Kidney epithelial cell (primary cell): ENCODE results near the gene FUS. TPM values are rescaled to one million over a fixed set of nuclear protein-coding genes. Genes with fewer than 3 reads are reported as not detected.
"Not testable (repeated sequence)": the region's sequence is repeated elsewhere in the genome, so short reads cannot be mapped to it uniquely, and the experiment has no call there.

Experiments used
- DNase-seq: peaks from one replicate; pipeline ENCODE4 v3.0.0-alpha.2; 2010; ENCODE audit warnings: low read depth
- H3K27me3 ChIP-seq: 2 replicates; pipeline ENCODE4 v1.6.0; 2011; ENCODE audit warnings: low read length; ENCODE audit not compliant: control insufficient read depth, insufficient read depth
- H3K36me3 ChIP-seq: 2 replicates; pipeline ENCODE4 v1.5.1; 2011; ENCODE audit warnings: low read length; ENCODE audit not compliant: control insufficient read depth, insufficient read depth
- H3K4me3 ChIP-seq: 2 replicates; pipeline ENCODE4 v1.5.1; 2011; ENCODE audit warnings: low read depth, mild to moderate bottlenecking, control low read depth, low read length
- total RNA-seq: library from RNA; depleted of rRNA; stranded (reverse); fragments of >200 nt; gene quantifications from 2 replicates; pipeline ENCODE4 v1.2.3, GENCODE V29; 2015
- TF ChIP-seq, protein P1 (sequence below): IDR thresholded peaks from 2 replicates; pipeline ENCODE4 v1.5.1; 2011; ENCODE audit warnings: mild to moderate bottlenecking, moderate library complexity, low read length, control low read depth, inconsistent platforms; ENCODE audit not compliant: insufficient read depth, poor library complexity, severe bottlenecking

The FUS gene
- total RNA-seq, 1 donor from 2014 or later: 71.9 TPM

DNA sequence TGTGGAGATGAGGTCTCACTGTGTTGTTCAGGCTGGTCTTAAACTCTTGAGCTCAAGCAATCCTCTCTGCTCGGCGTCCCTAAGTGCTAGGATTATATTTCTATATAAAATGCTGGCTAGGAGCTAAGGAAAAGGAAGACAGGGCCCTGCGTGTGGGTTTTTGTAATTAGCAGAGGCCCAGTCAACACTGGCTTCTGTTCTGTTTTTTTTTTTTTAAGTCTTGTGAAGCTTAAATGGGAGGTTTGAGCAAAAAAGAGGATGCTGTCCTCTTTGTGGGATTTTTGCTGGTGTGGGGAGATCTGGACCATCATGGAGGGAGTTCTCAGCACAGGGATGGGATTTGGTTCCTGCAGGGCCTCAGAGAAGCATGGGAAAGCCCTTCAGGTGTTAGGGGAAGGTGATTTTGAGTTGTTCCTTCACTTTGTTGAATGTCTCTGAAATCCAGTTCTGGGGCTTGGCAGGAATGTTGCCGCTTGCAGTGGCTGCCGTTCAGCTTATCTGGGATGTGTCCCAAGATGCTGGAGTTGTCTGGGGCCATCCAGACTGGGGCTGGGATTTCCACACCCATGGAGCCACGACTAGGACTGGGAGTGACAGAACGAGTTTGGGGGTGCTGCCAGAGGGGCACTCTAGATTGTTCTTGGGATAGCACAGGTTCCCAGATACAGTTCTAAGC lies 18.4 kb downstream of the FUS start:
- H3K4me3 ChIP-seq: no peak overlapping the region
- H3K27me3 ChIP-seq: peaks cover 10% of the 10 kb centered on the region
- no peak for DNase-seq
- TF ChIP-seq, protein P1, sequence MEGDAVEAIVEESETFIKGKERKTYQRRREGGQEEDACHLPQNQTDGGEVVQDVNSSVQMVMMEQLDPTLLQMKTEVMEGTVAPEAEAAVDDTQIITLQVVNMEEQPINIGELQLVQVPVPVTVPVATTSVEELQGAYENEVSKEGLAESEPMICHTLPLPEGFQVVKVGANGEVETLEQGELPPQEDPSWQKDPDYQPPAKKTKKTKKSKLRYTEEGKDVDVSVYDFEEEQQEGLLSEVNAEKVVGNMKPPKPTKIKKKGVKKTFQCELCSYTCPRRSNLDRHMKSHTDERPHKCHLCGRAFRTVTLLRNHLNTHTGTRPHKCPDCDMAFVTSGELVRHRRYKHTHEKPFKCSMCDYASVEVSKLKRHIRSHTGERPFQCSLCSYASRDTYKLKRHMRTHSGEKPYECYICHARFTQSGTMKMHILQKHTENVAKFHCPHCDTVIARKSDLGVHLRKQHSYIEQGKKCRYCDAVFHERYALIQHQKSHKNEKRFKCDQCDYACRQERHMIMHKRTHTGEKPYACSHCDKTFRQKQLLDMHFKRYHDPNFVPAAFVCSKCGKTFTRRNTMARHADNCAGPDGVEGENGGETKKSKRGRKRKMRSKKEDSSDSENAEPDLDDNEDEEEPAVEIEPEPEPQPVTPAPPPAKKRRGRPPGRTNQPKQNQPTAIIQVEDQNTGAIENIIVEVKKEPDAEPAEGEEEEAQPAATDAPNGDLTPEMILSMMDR: no peak
- peaks cover 4% of the 10 kb centered on the region for H3K36me3 ChIP-seq

DNA sequence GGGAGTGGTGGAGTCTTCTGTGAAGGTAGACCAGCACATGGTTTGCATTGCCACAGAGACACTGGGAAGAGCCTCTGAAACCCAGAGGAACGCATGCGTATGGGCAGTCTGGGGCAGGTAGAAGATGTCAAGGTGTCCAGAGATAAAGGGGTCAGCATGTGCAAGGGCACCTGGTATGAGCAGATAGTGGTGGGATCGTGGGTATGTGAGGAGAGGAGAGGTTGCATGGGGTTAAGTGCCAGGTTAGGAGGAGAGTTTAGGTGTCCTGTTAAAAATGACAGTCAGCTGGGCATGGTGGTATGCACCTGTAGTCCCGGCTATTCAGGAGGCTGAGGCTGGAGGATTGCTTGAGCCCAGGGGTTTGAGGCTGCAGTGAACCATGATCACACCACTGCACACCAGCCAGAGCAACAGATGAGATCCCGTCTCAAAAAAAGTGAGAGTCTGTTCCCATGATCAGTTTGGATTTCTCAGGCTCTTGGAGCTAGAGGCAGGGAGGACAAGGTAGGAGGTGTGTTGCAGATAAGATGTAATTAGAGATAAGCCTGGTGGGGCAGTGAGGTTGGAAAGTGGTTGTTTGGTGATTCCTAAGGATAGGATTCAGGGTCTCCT lies 19.6 kb downstream of the FUS start:
- no peak for DNase-seq
- TF ChIP-seq, protein P1: no peak
- Histone ChIP-seq H3K27me3 (peaks cover 10% of the 10 kb centered on the region), H3K4me3 (no peak overlapping the region), H3K36me3 (peaks cover 4% of the 10 kb centered on the region)

DNA sequence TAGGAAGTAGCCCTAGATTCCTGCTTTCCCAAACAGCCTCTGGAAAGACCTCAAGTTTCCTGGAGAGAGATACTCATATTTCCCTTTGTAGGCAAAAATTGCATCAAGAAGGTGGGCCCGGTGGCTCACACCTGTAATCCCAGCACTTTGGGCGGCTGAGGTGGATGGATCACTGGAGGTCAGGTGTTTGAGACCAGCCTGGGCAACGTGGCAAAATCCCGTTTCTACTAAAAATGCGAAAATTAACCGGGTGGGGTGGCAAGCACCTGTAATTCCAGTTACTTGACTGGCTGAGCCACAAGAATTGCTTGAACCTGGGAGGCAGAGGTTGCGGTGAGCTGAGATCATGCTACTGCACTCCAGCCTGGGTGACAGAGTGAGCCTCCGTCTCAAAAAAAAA lies 20.2 kb downstream of the FUS start:
- not testable (repeated sequence) for DNase-seq, H3K36me3 ChIP-seq, H3K4me3 ChIP-seq
- peaks cover 10% of the 10 kb centered on the region for H3K27me3 ChIP-seq

DNA sequence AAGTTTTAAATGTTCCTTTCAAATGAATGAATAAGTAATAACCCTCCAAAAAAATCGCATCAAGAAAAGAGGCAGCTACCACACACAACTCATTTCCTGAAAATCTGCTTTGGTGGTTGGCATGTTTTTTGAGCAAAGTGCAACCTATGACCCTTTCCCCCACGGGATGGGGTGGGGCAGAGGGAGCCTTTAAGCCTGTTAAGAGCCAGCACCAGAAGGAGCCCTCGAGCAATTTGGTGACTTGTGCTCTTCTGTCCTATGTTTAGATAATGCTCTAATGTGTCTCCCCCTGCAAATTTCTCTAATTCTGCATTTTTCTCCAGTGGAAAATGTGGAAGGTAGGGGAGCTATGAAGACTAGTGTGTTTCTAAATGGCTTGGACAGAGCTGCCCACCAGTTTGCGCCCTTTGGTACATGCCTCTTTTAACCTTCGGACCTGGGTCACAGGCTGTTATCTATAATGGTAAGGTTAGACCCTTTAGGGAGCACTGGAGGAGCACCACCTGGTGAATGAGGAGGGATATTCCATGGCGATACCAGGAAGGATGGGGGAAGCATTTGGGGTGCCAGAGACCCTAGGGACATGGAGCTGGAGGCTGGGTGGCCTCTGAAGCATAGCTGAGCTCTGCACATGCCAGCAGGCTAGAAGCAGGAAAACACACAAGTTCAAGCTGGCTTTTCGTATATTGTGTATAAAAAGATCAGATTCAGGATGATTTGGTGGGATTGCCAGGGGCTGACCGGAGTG lies 21.1 kb downstream of the FUS start:
- H3K4me3 ChIP-seq: no peak overlapping the region
- no peak for DNase-seq

DNA sequence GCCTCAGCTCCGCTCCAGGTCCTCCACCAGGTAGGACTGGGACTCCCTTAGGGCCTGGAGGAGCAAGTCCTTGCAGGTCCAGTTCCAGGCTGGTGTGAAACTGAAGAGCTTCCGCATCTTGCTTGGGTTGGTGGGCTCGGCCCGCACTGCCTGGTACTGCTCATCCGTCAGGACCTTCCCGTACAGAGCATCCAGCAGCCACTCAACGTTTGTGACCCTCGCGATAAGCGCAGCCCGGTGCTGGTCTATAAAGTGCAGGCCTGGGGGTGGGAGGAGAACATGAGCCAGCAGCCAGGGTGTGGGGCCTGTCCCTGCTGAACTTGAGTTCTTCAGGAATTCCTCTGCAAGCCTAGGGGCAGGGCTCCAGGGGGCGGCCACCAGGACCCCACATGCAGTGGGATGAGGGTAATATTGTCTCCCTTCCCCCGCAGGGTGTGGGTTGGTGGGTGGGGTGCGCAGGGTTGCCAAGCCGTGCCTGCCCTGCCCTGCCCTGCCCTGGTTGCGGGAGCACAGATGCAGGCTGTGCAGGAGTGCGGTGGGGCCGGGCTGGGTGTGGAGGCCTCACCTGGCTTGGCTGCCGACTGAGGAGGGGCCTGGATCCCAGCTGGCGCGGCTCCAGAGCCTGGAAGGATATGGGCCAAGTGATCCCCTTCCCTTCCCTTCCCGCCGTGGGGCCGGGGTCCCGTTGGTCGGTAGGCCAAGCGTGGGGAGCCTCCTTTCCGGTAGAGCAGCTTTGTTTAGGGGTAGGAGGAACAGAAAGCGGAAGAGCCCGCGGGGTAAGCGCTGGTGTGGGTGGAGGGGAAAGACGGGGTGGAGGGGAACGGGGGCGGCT lies 21.9 kb downstream of the FUS start:
- Histone ChIP-seq H3K27me3 (peaks cover 13% of the 10 kb centered on the region), H3K36me3 (no peaks in the 10 kb centered on the region), H3K4me3 (peak overlapping the region; percentile 64)
- TF ChIP-seq, protein P1: no peak
- DNase-seq: no peak

More for the DNA sequence above, 21.1 kb downstream of the FUS start:
- TF ChIP-seq, protein P1: no peak
- H3K27me3 ChIP-seq: peaks cover 13% of the 10 kb centered on the region
- H3K36me3 ChIP-seq: peaks cover 2% of the 10 kb centered on the region
